Globus pallidus (tissue), 1 donor: ENCODE results near the gene TRAPPC10.

Experiments used
- DNase-seq: peaks from one replicate; pipeline ENCODE4 v3.0.0-alpha.2; 2015; ENCODE audit warnings: low spot score

Gene TRAPPC10

GRCh38 chr21:44039828-44040227 lies 27.7 kb downstream of the TRAPPC10 start:
- DNase-seq: no peak

DNA sequence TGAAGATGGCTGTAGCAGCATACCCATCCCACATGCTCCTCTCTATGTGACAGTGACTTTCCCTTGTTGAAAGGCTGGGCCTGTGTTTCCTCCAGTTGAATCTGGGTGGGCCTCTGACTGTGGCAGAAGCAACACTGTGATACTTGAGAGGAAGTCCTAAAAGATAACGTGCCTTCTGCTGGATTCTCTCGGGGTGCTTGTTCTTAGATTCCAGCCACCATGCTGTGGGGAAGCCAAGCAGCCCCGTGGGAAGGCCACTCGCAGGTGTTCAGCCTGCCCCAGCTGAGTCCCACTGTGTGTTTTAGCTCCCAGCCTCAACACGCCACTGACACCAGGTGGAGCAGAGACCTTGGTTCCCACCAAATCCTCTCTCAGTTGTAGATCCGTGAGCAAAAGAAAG lies 31.5 kb downstream of the TRAPPC10 start:
- DNase-seq: no peak

DNA sequence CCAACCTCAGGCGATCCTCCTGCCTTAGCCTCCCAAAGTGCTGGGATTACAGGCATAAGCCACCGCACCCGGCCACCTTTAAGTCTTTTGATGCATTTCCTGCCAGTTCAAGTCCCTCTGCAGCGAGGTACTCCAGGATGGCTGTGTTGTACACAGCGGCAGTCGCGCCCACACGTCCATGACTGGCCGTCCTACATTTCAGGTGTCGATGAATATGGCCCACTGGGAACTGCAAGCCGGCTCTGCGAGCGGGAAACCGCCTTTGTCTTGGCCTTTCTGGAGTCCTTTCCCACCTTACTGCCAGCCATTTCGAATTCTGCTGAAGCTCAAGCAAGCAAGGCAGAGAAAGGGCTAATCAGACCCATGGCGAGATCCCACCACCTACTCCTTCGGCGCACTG lies 34.6 kb downstream of the TRAPPC10 start:
- no peak for DNase-seq

DNA sequence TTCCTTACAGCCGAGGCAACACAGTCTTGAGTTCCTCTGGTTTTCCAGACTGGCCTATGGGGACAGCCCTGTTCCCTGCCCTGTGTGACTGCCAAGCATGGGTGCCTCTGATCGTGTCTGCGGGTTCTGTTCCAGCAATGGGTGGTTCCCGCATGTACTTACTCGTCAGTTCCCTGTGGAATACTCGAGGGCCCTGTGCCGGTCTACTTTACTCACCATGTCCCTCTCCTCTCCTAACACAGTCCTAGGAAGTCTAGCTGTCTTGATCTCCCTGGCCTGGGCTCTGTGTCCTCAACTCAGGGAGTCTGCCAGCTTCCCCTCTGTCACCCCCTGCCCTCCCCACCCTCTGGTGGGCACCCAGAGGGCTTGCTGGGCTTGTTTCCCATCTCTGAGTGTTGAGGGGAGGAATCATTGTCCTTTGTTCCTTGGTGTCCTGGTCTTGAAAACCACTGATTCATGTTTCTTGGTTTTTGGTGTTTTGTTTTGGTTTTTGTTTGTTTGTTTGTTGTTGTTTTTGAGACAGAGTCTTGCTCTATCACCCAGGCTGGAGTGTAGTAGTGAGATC lies 36.0 kb downstream of the TRAPPC10 start:
- peak; percentile 60 for DNase-seq

DNA sequence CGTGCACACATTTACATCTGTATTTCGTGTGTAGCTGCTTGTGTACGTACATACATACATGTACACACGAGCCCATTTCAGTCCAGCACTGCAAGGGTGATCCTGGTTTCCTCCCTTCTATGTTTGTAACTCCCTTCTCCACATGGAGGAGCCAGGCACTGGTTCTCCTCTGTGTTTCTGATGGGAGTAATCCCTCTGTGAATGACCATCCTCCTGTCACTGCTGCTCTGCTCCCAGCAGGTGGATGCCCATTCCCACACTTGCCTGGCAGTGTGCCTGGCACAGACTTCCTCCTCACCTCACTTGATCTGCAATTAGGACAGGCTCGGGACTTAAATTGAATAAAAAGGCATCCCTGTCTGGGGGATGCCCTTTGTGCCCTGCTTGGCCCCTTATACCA lies 37.1 kb downstream of the TRAPPC10 start:
- DNase-seq: peak; percentile 74

DNA sequence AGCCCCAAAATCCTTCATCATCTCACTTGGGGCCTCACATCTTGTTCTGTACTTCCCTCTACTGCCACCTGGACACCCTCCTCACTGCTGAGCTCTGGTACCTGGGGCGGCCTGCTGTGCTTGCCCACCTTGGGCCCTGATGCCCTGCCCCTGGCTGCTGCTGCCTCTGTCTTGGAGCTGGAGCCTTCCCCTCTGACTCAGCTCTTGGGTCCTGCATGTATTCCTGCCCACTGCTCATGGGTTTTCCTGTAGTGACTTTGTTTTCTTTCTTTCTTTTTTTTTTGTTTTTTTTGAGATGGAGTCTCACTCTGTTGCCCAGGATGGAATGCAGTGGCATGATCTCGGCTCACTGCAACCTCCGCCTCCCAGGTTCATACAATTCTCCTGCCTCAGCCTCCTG lies 37.5 kb downstream of the TRAPPC10 start:
- DNase-seq: no peak

DNA sequence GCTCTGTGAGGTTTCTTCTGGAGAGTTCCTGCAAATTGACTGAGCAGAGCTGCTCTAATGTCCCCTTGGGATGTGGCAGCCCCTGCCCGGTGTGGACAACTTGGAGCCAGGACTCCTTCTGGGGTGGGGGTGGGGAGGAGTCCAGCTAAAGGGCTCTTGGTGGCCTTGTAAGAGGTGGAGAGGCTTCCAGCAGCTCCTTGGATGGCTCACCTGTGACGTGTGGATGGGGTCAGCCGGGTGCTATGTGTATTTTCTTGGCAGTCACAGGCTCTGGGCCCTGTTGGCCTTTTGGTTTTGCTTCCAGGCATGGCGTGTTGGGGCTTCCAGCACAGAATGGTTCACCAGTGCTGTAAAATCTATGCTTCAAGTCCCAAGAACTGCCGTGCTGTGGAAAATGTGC lies 38.2 kb downstream of the TRAPPC10 start:
- no peak for DNase-seq

DNA sequence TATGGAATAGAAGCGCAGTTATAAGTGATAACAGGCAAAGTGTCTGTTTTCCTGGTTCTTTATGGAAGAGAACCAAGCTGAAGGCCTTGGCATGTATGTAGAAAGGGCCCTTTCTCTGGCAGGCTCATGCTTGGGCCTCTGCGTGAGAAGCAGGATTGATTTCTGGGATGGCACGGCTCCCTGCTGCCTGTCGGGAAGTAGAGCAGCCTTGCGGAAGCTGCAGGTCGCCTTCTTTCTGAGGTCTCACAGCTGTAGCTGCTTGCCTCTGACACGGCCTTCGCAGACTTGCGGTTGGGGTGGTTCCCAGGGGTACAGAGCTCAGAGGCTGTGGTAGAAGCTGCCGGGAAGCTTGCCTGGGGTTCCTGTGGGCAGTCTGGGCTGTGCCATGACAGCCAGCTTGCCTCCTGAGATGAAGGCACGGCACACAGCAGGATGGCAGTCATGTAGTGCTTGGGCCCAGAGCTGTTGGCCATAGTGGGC lies 39.4 kb downstream of the TRAPPC10 start:
- DNase-seq: peak; percentile 78

GRCh38 chr21:44052071-44052829 lies 40.1 kb downstream of the TRAPPC10 start:
- DNase-seq: peak; percentile 43

DNA sequence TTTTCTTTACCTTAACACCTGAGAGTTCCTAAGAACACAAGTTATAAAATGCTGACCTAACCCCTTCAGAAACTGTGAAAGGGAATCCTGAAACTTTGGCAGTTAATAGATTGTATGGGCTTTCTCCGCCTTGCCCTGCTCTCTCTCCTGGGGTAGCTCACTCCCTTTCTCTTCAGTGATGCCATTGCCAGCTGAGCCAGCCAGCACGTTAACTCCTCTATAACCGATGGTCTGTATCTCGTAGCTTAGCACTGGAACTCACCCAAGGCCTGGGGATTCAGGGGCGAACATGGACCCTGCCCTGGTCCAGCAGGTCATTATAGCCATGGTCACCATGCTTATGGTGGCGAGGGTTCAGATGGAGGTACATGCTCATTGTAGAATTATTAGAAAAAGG lies 40.7 kb downstream of the TRAPPC10 start:
- peak; percentile 64 for DNase-seq

GRCh38 chr21:44053567-44053966 lies 41.5 kb downstream of the TRAPPC10 start:
- no peak for DNase-seq

- no peak for DNase-seq
Observed at GRCh38 chr21:44054710-44055109, 42.6 kb downstream of the TRAPPC10 start.

- DNase-seq: no peak
Observed at GRCh38 chr21:44057055-44057454, 44.9 kb downstream of the TRAPPC10 start.

DNA sequence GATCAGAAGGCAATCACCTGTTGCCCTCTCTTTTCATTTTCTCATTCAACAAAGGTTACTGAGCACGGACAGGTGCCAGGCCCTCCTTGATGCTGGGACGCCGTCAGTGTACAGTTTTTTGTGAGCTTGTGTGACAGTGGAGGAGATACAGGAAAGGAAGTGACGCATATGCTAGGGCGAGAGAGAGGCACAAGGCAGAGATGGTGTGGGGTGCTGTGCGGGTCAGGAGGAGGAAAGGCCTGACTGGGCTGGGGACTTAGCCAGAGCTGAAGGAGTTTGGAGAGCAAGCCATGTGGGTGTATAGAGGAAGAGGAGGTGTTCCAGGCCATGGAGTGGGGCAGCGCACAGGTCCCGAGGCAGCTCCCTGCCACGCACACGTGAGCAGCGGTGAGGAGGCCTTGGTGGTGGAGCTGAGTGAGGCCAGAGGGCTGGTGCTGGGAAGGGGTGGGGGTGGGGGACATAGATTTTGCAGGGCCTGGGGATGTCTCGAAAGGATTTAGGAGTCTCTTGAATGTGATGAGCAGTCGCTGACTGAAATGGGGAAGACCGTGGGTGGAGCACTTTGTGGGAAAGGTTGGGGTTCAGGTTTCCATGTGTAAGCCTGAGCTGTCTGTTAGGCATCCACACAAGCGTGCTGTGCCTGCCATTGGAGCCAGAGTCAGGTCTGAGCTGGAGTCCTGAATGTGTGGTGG lies 46.0 kb downstream of the TRAPPC10 start:
- DNase-seq: no peak

GRCh38 chr21:44058652-44058964 lies 46.5 kb downstream of the TRAPPC10 start:
- no peak for DNase-seq

DNA sequence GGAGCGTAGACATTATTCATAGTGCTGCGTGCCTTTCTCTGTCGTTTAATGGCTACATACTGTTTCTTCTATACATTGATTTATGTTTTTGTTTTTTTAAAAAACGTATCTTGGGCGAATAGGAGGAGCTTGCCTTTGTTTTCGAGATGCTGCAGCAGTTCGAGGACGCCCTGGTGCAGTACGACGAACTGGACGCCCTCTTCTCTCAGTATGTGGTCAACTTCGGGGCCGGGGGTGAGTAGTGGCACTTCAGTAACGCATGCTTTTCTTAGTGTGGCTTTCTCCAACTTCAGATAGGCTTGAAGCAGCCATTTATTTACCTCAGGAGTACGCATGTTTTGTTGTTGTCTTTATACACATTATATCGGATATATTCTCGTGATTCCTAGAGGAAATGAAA lies 46.9 kb downstream of the TRAPPC10 start:
- no peak for DNase-seq

DNA sequence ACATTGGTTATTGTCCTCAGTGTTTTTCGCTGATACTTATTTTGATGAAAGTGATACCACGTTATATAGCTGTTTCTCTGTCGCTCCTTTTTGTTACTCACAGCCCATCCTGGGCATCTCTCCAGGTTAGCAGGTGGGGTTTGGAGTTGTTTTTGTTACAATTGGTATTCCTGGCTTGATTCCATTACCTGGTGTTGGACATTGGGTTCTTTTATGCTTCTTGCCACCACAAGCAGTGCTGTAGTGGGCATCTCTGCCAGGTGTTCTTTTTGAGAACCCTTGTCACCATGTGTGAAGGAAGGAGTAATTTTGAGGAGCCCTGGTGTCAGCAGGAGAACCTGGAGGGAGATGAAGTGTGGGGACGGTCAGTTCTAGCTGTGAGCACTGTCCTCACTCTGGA lies 47.6 kb downstream of the TRAPPC10 start:
- no peak for DNase-seq

- DNase-seq: no peak
Observed at GRCh38 chr21:44062380-44062779, 50.3 kb downstream of the TRAPPC10 start.

- DNase-seq: no peak
Observed at GRCh38 chr21:44063151-44063912, 51.2 kb downstream of the TRAPPC10 start.

- DNase-seq: no peak
Observed at GRCh38 chr21:44064852-44065403, 52.8 kb downstream of the TRAPPC10 start.

GRCh38 chr21:44065428-44065827 lies 53.3 kb downstream of the TRAPPC10 start:
- DNase-seq: no peak

- no peak for DNase-seq
Observed at GRCh38 chr21:44066116-44066515, 54.0 kb downstream of the TRAPPC10 start.
